GM20000 (cell line): ENCODE results near the gene HAPLN3.

Experiments used
- DNase-seq: peaks from one replicate; pipeline ENCODE4 v3.0.0; 2012; ENCODE audit warnings: low spot score
- TF ChIP-seq, protein P1 (sequence below): IDR thresholded peaks from 2 replicates; pipeline ENCODE4 v1.5.1; 2012; ENCODE audit warnings: mild to moderate bottlenecking, control low read depth; ENCODE audit errors: extremely low read depth, missing control alignments

Gene HAPLN3

GRCh38 chr15:88913850-88914169 is 18.5 kb upstream of the HAPLN3 start:
- TF ChIP-seq, protein P1, sequence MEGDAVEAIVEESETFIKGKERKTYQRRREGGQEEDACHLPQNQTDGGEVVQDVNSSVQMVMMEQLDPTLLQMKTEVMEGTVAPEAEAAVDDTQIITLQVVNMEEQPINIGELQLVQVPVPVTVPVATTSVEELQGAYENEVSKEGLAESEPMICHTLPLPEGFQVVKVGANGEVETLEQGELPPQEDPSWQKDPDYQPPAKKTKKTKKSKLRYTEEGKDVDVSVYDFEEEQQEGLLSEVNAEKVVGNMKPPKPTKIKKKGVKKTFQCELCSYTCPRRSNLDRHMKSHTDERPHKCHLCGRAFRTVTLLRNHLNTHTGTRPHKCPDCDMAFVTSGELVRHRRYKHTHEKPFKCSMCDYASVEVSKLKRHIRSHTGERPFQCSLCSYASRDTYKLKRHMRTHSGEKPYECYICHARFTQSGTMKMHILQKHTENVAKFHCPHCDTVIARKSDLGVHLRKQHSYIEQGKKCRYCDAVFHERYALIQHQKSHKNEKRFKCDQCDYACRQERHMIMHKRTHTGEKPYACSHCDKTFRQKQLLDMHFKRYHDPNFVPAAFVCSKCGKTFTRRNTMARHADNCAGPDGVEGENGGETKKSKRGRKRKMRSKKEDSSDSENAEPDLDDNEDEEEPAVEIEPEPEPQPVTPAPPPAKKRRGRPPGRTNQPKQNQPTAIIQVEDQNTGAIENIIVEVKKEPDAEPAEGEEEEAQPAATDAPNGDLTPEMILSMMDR, result no peak
- DNase-seq, result peak; percentile 2

DNA sequence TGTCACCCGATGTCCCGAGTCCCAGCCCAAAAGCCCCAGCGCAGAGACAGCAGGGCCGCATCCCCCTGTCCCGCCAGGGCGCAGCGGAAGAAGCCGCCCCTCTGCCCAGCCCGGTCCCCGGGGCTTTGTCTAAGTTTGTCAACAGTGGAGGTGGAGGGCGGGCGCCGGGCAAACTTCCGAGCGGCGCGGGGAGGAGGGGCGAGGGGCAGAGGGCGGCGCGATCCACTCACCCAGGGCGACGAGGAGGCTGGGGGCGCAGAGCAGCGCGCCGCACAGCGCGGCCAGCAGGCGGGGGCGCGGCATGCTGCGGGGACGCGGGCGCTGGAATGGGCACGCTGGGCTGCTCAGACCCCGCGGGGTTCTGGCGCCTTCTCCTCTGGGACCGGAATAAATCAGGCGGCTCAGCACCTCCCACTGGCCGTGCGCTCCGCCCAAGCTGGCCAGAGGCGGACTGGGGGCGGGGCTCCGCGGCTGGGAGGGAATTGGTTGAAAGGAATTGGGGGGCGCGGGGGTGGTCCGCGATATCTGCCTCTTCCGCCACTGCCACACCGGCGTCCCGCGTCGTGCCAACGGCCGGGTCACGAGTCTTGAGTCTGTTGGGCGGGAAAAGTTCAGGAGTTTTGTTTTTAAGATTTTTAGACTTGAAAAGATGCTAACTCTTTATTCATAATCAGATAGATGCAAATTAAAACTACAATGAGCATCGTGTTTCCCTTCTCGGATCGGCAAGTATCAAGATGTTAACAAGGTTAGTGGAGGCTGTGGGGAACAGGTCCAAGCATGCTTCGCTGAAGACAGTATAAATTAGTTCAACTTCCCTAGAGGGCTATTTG is 17.9 kb upstream of the HAPLN3 start, which contains the start of gene MFGE8:
Gene MFGE8, minus strand, starts transcription at position 363 of the 833 bp plus-strand sequence. Its CDS starts 60 bp downstream, at position 303.
- TF ChIP-seq, protein P1, result no peak
- peak; percentile 82 for DNase-seq

DNA sequence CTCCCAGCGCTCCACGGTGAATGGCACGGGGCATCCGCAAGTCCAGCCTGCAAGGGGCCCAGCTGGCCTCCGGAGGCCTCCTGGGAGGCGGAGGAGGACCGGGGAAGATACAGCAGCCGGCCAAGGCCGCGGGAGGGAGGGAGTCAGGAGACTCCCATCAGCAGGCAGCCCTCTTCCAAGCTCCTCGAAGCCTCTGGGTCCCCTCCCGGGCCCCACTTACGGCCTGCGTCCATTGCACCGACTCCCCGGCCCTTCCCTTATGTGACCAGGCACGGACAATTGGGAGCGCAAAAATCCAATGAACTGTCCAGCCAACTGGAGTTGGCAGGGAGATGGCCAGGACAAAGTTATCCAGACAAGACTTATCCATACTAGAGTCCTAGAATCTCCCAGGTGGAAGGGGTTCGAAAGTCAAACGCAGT is 17.2 kb upstream of the HAPLN3 start:
- peak; percentile 18 for DNase-seq
- TF ChIP-seq, protein P1, result no peak

DNA sequence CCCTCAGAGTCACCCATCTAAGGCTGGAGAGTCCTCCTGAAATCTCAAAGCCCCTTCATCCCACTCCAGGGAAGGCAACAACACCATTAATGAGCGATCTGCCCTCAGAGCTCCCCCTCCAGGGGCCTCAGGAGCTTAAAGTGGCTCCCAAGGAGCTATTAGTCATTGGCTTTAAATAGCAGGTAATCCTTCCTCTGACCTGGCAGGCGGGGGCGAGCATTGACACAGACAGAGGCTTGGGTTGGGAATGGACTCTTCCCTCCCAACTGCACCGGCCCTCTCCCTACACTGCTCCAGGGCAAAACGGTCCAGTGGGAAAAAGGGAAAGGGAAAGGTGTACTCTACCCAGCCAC is 16.4 kb upstream of the HAPLN3 start:
- TF ChIP-seq, protein P1, result no peak
- DNase-seq, result peak; percentile 19

GRCh38 chr15:88909956-88910831 is 14.8 kb upstream of the HAPLN3 start:
- TF ChIP-seq, protein P1, result no peak
- peak; percentile 8 for DNase-seq

- TF ChIP-seq, protein P1, result no peak
- DNase-seq, result no peak
Observed at GRCh38 chr15:88908697-88909621, 13.6 kb upstream of the HAPLN3 start.
